Measurements from ENCODE around the gene ZNF512. TPM values are rescaled to one million over a fixed set of nuclear protein-coding genes. Genes with fewer than 3 reads are reported as not detected.
"Not testable (repeated sequence)": the region's sequence is repeated elsewhere in the genome, so short reads cannot be mapped to it uniquely, and the experiment has no call there.

ZNF512 gene
- total RNA-seq, 4 donors from 2014 or later: 5.8 to 15.6 (median 8.4) TPM

- ATAC-seq: no peak
- no peaks in the 10 kb centered on the region for H3K27me3 ChIP-seq
- no peak overlapping the region for H3K4me3 ChIP-seq
- no peak overlapping the region for H3K27ac ChIP-seq
- intact Hi-C loops (cut with DNase I; ENCODE audit: low total_unique reads): no loop called here
- in situ Hi-C loops (cut with MboI; ENCODE audit: low sequenced_read_pairs in 4 of 4): no loop called here
- no peak for DNase-seq
- peaks cover 12 to 15% of the 10 kb centered on the region in 2 donors for H3K4me1 ChIP-seq
- H3K9me3 ChIP-seq: peaks cover 0 to 3% (median 0%) of the 10 kb centered on the region in 3 donors
- TF ChIP-seq CTCF (IDR thresholded peaks at IDR 0.05 in 4 of 5, conservative IDR thresholded peaks at IDR 0.05 in 1 of 5) (no peak), POLR2A (IDR thresholded peaks at IDR 0.05) (no peak)
- H3K36me3 ChIP-seq: no peaks in the 10 kb centered on the region
These were observed 5.5 kb downstream of the ZNF512 start for GRCh38 chr2:27588308-27588707.

- ATAC-seq (no peak), DNase-seq (no peak)
- no peak for TF ChIP-seq POLR2A (IDR thresholded peaks at IDR 0.05)
- no peak for TF ChIP-seq CTCF (IDR thresholded peaks at IDR 0.05 in 4 of 5, conservative IDR thresholded peaks at IDR 0.05 in 1 of 5)
- Histone ChIP-seq H3K4me1 (no peaks in the 10 kb centered on the region), H3K36me3 (no peaks in the 10 kb centered on the region), H3K9me3 (peaks cover 0 to 6% (median 0%) of the 10 kb centered on the region in 3 donors), H3K4me3 (no peak overlapping the region), H3K27ac (no peak overlapping the region), H3K27me3 (no peaks in the 10 kb centered on the region)
- intact Hi-C loops (cut with DNase I; ENCODE audit: low total_unique reads) (no loop called here), in situ Hi-C loops (cut with MboI; ENCODE audit: low sequenced_read_pairs in 4 of 4) (no loop called here)
These were observed 8.9 kb downstream of the ZNF512 start for GRCh38 chr2:27591745-27592144.

GRCh38 chr2:27593240-27593639 is 10.4 kb downstream of the ZNF512 start:
- DNase-seq: no peak
- TF ChIP-seq POLR2A (IDR thresholded peaks at IDR 0.05) (no peak), CTCF (IDR thresholded peaks at IDR 0.05 in 4 of 5, conservative IDR thresholded peaks at IDR 0.05 in 1 of 5) (no peak)
- peaks cover 0 to 5% of the 10 kb centered on the region in 2 donors for H3K4me1 ChIP-seq
- no peak overlapping the region for H3K27ac ChIP-seq
- no peak overlapping the region for H3K4me3 ChIP-seq
- intact Hi-C loops (cut with DNase I; ENCODE audit: low total_unique reads): no loop called here
- in situ Hi-C loops (cut with MboI; ENCODE audit: low sequenced_read_pairs in 4 of 4): no loop called here
- H3K36me3 ChIP-seq: no peaks in the 10 kb centered on the region
- peaks cover 0 to 6% (median 0%) of the 10 kb centered on the region in 3 donors for H3K9me3 ChIP-seq
- H3K27me3 ChIP-seq: no peaks in the 10 kb centered on the region
- ATAC-seq: no peak

GRCh38 chr2:27594020-27594703 is 11.3 kb downstream of the ZNF512 start:
- H3K4me3 ChIP-seq; H3K36me3 ChIP-seq; ATAC-seq; H3K9me3 ChIP-seq; H3K4me1 ChIP-seq; H3K27me3 ChIP-seq; H3K27ac ChIP-seq; in situ Hi-C loops (cut with MboI; ENCODE audit: low sequenced_read_pairs in 4 of 4); intact Hi-C loops (cut with DNase I; ENCODE audit: low total_unique reads); DNase-seq: not testable (repeated sequence)

GRCh38 chr2:27595412-27595811 is 12.6 kb downstream of the ZNF512 start:
- in situ Hi-C loops (cut with MboI; ENCODE audit: low sequenced_read_pairs in 4 of 4); H3K36me3 ChIP-seq: not testable (repeated sequence)

GRCh38 chr2:27596627-27597026 is 13.8 kb downstream of the ZNF512 start:
- Histone ChIP-seq H3K36me3 (peaks cover 0 to 5% of the 10 kb centered on the region in 2 donors), H3K27ac (no peak overlapping the region), H3K4me3 (no peak overlapping the region), H3K4me1 (peaks cover 0 to 5% of the 10 kb centered on the region in 2 donors), H3K27me3 (no peaks in the 10 kb centered on the region), H3K9me3 (peaks cover 0 to 3% (median 0%) of the 10 kb centered on the region in 3 donors)
- DNase-seq (no peak), ATAC-seq (no peak)
- TF ChIP-seq POLR2A (IDR thresholded peaks at IDR 0.05): no peak
- no peak for TF ChIP-seq CTCF (IDR thresholded peaks at IDR 0.05 in 4 of 5, conservative IDR thresholded peaks at IDR 0.05 in 1 of 5)
- intact Hi-C loops (cut with DNase I; ENCODE audit: low total_unique reads): no loop called here
- in situ Hi-C loops (cut with MboI; ENCODE audit: low sequenced_read_pairs in 4 of 4): no loop called here

More at GRCh38 chr2:27595412-27595811, 12.6 kb downstream of the ZNF512 start:
- ATAC-seq; H3K4me1 ChIP-seq; H3K9me3 ChIP-seq; H3K27ac ChIP-seq; DNase-seq; H3K27me3 ChIP-seq; H3K4me3 ChIP-seq; intact Hi-C loops (cut with DNase I; ENCODE audit: low total_unique reads): not testable (repeated sequence)
